ENCODE results near the gene RHBDF1.

RHBDF1 gene

DNA sequence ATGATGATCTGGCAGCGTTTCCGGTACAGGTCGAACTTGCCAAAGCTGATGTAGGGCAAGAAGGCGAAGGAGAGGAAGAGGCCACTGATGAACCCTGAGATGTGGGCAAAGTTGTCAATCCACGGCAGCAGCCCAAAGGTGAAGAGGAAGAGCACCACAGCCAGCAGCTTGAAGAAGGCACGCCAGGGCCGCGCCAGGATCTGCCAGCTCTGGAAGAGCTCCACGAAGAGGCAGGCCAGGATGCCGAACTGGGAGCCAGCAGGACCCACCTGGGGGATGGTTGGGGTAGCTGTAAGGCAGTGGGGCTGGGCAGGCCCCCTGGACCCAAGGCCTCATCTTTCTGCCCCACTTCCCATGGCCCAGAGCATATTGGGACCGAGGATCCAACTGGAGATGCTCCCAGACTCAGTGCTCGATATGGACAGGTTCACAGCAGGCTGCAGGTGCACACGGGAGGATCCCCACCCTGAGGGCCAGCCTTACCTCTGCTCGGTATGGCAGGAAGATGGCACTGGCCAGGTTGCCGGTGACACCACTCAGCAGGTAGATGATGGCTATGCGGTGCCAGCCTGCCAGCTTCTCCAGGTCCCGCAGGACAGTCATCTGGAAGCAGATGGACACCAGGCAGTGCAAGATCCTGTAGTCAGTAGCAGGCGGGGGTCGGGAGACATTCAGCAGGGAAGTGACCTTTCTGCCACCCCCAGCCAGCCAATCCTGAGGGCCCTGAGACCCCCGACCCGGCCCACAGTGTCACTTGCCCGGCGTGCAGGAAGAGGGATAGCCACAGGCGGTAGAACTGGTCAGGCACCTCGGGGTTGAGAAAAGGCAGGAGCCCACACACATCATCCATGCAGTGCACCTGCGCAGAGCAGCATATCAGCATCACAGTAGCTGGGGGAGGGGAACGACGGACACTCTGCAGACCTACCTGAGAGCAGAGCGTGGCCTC lies 13.7 kb downstream of the RHBDF1 start:
- no peaks in the 10 kb centered on the region for H3K27me3 ChIP-seq (ENCODE audit: low read depth, low read length)
- H2AFZ ChIP-seq (ENCODE audit: low read depth, low read length), result no peak overlapping the region
- no peak for TF ChIP-seq EZH2phosphoT487 (IDR thresholded peaks at IDR 0.05; ENCODE audit: low read depth)
- TF ChIP-seq, protein P1, sequence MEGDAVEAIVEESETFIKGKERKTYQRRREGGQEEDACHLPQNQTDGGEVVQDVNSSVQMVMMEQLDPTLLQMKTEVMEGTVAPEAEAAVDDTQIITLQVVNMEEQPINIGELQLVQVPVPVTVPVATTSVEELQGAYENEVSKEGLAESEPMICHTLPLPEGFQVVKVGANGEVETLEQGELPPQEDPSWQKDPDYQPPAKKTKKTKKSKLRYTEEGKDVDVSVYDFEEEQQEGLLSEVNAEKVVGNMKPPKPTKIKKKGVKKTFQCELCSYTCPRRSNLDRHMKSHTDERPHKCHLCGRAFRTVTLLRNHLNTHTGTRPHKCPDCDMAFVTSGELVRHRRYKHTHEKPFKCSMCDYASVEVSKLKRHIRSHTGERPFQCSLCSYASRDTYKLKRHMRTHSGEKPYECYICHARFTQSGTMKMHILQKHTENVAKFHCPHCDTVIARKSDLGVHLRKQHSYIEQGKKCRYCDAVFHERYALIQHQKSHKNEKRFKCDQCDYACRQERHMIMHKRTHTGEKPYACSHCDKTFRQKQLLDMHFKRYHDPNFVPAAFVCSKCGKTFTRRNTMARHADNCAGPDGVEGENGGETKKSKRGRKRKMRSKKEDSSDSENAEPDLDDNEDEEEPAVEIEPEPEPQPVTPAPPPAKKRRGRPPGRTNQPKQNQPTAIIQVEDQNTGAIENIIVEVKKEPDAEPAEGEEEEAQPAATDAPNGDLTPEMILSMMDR (IDR thresholded peaks at IDR 0.05; ENCODE audit: low read depth, low read length), result no peak
- H3K36me3 ChIP-seq (replicated peaks; ENCODE audit: low read depth, low read length), result peaks cover 34% of the 10 kb centered on the region
- no peak overlapping the region for H3K4me3 ChIP-seq (ENCODE audit: low read length)
- H3K27ac ChIP-seq (ENCODE audit: low read length), result no peak overlapping the region
- no peaks in the 10 kb centered on the region for H4K20me1 ChIP-seq (ENCODE audit: insufficient read depth, low read length)
- no peak overlapping the region for H3K4me2 ChIP-seq (ENCODE audit: low read length)
- H3K9me3 ChIP-seq (ENCODE audit: insufficient read depth, low read length), result no peaks in the 10 kb centered on the region
- no peak overlapping the region for H3K9ac ChIP-seq (ENCODE audit: low read length)
- peaks cover 14% of the 10 kb centered on the region for H3K4me1 ChIP-seq (ENCODE audit: low read length)
- H3K79me2 ChIP-seq (ENCODE audit: low read length), result peaks cover 14% of the 10 kb centered on the region

DNA sequence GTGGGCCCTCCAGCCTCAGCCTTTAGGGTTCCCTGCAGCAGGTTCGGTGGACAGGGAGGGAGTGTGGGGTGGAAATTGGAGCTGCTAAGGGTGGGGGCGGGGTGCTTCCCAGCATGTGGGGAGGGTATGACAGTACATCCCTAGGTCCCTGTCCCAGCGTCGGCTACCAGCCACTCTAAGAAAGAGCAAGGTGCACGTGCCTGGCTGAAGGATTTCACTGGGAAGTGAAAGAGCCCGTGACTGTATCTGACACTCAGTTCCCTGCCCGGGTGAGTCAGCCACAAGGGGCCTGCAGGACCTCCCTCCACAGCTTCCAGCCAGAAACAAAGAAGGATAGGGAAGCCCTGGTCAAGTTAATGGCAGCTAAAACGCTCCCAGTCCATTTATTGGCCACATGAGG lies 14.7 kb downstream of the RHBDF1 start:
- Histone ChIP-seq H4K20me1 (ENCODE audit: insufficient read depth, low read length) (no peaks in the 10 kb centered on the region), H3K27me3 (ENCODE audit: low read depth, low read length) (no peaks in the 10 kb centered on the region), H3K9ac (ENCODE audit: low read length) (no peak overlapping the region), H3K9me3 (ENCODE audit: insufficient read depth, low read length) (no peaks in the 10 kb centered on the region), H3K4me3 (ENCODE audit: low read length) (no peak overlapping the region), H3K4me2 (ENCODE audit: low read length) (no peak overlapping the region), H2AFZ (ENCODE audit: low read depth, low read length) (no peak overlapping the region), H3K79me2 (ENCODE audit: low read length) (peaks cover 22% of the 10 kb centered on the region), H3K27ac (ENCODE audit: low read length) (no peak overlapping the region), H3K4me1 (ENCODE audit: low read length) (peaks cover 14% of the 10 kb centered on the region), H3K36me3 (replicated peaks; ENCODE audit: low read depth, low read length) (peaks cover 34% of the 10 kb centered on the region)
- no peak for TF ChIP-seq EZH2phosphoT487 (IDR thresholded peaks at IDR 0.05; ENCODE audit: low read depth)
- TF ChIP-seq, protein P1 (IDR thresholded peaks at IDR 0.05; ENCODE audit: low read depth, low read length), result no peak

DNA sequence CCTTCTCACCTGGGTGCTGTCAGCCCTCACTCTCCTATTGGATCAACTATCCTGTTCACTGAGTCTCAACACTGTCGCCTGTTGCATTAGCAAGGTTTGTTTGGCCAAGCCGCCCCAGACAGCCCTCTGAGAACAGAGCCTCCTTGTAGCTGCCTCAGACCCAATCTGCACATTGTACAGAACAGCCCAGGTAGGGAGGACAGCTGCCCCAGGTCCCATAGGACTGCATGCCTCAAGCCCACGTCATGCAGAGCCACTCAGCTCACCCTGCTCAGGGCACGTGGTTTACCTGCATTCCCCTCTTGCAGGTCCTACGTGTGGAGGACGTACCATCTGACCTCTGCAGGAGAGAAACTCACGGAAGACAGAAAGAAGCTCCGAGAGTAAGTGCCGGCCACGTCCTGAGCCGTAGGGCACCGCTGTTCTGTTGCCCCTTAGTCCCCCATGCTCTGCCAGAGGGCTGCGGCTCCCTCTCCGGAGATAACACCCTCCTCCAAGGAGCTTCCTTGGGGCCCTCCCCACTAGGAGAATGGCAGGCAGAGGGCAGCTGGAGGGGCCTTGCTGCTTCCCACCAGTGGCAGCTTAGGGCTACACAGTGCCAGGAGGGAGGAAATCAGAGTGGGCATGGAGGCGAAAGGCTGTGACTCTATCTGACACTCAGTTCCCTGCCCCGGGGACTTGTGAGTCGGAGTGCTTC lies 16.1 kb downstream of the RHBDF1 start:
- Histone ChIP-seq H3K9me3 (ENCODE audit: insufficient read depth, low read length) (no peaks in the 10 kb centered on the region), H3K36me3 (replicated peaks; ENCODE audit: low read depth, low read length) (peaks cover 38% of the 10 kb centered on the region)

More for the DNA sequence above, 16.1 kb downstream of the RHBDF1 start:
- TF ChIP-seq, protein P1 (IDR thresholded peaks at IDR 0.05; ENCODE audit: low read depth, low read length), result no peak
- no peak for TF ChIP-seq EZH2phosphoT487 (IDR thresholded peaks at IDR 0.05; ENCODE audit: low read depth)
- Histone ChIP-seq H3K79me2 (ENCODE audit: low read length) (peaks cover 35% of the 10 kb centered on the region), H3K9ac (ENCODE audit: low read length) (no peak overlapping the region), H3K27ac (ENCODE audit: low read length) (no peak overlapping the region), H3K4me1 (ENCODE audit: low read length) (peaks cover 18% of the 10 kb centered on the region), H3K4me2 (ENCODE audit: low read length) (no peak overlapping the region), H2AFZ (ENCODE audit: low read depth, low read length) (no peak overlapping the region), H4K20me1 (ENCODE audit: insufficient read depth, low read length) (0 out of 2 replicates have a peak, but pooled peaks cover 2% of the 10 kb centered on the region), H3K4me3 (ENCODE audit: low read length) (no peak overlapping the region), H3K27me3 (ENCODE audit: low read depth, low read length) (no peaks in the 10 kb centered on the region)

All from OCI-LY3 (cell line).